GDM1 (cell line): Measurements from ENCODE around the gene ACTL8.

Source experiments
- DNase-seq: peaks from one replicate; lab custom pipeline; 2025; lab: John Stamatoyannopoulos, UW

Gene ACTL8

DNA sequence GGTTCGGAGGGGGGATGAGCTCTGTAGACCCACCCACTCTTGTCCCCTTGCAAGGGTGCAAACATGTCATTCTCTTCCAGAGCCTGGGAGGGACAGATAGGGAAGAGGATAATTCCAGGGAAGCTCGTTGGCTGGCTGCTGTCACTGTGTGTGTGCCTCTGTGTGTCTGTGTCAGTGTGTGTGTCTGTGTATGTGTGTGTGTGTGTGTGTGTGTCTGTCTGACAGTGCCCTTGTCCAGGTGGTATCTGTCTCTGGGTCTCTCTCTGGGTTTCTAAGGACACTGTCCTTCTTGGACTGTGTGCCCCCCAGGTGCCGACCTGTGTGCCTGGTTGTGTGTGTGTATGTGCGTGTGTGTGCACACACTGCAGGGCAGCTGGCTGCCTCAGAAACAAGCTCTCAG lies 90.5 kb downstream of the ACTL8 start:
- no peak for DNase-seq

DNA sequence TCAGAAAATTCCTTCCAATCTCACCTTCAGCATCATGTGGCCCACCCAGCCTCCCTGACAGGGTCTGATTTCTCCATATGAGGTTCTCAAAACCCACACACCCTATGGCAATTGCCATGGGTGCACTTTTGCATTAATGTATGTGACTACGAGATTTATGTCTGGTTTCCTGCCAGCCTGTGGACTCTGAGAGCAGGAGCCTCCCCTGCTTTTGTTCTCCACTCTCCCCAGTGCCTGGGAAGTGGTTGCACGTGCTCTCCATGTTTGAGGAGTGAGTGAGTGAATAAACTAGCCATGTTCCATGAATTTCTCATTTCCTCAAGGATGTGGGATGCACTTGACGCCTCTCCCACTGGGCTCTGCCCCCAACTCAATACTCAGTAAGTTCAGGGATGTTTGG lies 91.2 kb downstream of the ACTL8 start:
- DNase-seq, result no peak

DNA sequence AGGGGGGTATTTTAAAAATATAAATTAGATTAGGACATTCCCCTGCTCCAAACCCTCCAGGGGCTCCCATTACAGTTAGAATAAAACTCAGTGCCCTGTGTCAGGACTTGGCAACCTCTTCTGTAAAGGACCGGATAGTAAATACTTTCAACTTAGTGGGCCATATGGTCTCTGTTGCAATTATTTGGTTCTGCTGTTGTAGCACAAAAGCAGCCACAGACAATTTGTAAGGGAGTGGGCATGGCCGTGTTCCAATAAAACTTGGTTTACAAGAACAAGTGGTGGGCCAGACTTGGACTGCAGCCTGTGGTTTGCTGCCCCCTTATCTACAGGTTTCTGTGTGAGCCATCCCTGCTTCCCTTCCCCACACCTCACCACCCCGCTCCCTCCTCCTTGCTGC lies 92.0 kb downstream of the ACTL8 start:
- no peak for DNase-seq

DNA sequence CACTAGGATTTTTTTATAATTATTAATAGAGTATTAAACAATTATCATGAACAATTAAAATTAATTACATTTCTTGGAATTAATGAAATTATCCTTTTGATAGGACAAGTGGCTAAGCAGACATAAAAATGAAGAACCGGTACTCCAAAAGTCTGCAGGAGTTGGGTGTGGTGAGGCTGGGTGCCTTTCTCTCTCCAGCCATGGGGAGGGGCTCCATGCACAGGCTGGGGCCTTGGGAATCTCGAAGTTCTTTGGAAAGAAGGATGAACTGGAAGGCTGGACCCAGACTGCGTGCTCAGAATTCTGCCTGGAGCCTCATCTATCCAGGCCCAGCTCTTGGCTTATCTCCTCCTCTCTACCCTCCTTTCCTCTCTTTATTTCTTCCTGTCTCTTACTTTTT lies 94.1 kb downstream of the ACTL8 start:
- DNase-seq, result no peak

DNA sequence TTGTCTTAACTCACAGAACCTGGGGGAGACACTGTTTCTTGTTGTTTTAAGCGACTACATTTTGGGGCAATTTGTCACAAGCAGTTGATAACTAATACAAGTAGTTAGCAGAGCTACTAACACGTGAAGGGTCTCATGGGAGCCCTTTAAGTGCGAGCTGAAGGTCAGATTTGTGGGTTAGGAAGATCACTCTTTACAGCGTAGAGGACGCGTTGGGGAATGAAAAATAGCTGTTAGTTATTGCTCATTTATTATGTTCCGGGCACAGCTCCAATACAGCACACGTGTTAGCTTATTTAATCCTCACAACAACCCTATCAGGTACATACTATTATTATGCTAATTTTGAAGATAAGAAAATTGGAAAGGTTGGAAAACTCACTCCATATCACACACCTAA lies 95.9 kb downstream of the ACTL8 start:
- no peak for DNase-seq

DNA sequence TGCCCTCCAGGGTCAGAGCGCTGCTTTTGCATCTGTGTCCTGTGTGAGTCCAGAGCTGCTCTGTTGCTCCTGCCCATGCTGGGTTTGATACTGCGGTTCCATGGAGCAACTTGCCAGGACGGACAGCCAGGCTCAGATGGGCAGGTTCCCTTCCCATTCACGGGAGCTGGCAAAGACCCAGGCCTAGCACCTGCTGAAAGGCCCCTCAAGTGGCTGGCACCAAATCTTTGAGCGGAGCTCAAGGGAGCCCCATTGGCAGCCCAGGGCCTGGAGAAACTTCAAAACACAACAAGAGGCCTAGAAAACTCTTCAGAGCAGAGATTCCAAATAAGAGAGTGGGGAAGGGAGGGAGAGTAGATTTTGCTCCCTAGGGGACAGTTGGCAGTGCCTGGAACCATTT lies 97.2 kb downstream of the ACTL8 start:
- DNase-seq, result no peak

DNA sequence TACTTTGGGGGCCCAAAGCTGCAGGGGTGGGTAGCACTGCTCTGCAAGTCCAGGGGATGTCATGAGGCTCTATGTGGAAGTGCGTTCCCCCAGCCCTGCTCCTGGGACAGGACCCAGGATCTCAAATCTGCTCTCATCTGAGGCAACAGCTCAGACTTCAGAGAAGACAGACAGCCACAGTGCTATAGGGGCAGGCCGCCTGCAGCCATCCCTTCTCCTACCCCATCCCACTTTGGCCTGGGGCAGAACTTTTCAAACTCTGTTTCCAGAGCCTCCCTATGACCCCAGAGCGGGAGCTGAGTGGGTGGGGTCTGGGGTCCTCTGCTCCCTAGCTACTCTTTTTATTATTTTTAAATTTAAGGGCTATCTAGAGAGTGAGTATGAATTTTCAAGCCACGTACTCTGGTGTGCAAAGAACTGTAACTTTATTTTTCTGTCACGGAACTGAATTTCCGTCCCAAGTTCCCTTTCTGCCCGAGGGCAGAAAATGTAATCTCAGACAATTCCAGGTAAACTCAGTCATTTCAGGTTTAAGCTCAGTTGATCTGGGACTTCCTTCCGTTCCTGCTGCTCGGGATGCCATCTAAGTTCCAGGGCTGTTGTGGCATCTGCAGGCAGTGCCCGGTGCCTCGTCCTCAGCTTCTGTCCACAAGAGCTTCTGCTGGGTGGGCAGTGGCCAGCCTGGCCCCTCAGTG lies 98.3 kb downstream of the ACTL8 start:
- DNase-seq, result no peak

DNA sequence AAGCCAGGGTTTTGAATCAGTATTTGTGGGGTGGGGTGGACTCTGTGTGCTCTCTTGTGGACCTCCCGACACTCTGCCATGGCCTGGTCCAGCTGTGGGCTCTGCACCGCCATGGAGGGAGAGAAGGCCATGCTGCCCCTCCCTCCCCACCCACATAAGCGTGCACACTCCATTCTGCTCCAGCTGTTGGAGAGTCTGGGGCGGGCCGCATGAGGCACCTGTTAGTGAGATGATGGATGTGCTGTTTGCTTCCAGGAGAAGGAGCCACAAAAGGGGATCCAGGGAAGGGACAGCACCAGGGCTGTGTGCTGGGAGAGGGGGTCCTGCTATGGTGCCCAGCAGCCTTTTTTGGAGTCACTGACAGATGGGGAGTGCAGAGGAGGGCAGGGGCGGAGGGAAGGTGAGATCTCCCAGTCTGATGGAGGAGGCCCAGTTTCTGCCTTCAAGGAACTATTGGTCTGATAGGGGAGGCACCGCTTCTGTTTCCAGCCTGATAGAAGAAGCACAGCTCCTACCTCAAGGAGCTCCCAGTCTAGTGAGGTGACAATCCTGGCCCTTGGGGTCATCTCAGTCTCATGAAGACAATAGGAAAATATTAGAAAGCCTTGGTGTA lies 101.5 kb downstream of the ACTL8 start:
- DNase-seq, result no peak

DNA sequence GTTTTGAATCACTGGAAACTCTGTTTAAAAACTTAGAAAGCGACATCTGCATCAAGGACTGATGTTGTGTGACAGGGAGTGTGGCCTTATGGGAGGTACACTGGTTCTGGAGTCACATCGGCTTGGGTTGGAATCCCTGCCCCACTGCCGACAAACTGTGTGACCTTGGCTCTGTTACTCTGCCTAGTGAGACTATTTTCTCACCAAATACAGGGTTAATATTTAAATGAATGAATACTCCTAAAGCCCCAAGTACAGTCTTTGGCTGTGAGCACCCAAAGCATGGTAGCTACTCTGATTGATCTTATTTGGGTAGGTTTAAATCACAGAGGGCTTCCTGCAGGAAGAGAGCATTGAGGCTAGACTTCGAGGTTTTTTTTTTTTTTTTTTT lies 102.0 kb downstream of the ACTL8 start:
- no peak for DNase-seq

DNA sequence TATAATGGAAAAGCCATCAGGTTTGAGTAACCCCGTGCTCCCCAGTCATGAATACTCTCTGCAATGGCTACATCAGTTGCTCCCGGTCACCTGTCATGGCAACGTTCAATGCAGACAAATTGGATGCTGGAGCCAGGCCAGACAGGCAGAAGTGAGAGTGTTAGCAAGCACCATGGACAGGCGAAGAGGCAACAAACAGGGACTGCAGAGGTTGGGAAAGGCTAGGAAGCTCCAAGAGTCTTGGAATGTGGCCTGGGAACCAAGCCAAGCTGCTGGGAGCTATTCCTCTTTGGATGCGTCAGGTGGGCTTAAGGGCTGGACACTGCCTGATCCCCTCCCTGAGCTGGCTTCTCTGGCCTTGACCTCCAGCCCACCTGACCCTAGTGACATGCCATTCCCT lies 102.9 kb downstream of the ACTL8 start:
- DNase-seq, result no peak

DNA sequence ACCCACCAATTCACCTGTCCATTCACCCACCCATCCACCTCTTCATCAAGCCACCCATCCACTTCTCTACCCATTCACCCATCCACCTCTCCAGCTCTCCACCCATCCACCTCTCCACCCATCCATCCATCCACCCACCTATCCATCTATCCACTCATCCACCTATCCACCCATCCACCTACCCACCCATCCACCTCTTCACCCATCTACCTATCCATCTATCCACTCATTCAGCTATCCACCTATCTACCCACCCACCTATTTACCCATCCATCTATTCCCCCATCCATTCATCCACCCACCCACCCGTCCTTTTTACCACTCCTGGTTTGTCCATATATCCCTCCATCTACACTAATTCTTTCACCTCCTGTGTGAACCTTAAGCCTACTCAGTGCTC lies 105.7 kb downstream of the ACTL8 start:
- DNase-seq, result no peak

DNA sequence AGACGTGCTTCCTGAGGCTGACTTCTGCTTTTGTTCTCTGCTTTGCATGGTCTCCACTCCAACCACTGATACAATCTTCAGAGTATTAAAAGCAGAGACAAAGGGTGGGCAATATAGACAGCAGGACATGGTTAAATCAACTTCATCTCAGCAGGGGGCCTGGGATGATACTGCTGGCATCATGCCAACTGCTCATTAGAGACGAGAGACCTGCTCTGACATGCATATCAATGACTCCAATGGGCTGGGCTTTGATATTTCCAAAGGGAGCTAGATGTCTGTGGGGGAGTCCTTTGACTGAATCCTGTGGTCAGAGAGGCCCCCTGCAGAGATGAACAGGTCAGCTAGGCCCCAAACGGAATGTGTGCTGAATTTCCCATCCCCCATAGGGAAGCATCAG lies 106.6 kb downstream of the ACTL8 start:
- no peak for DNase-seq

DNA sequence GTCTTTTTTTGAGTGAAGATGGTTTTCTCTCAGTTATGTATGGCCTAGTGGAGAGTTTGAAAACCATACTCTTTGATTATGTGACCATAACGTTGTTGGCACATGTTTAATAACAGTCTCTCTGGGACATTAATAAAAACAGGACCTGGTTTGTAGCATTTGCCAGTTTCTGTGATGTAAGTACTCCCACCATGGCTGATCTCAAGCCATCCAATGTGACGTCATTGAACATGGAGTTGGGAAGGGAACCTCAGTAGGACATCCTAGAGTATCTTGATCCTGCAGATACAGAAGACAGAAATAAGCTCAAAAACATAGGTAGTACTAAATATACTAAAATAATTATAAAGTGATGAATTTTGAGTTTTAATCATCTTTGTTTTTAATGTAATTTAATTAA lies 107.0 kb downstream of the ACTL8 start:
- DNase-seq, result no peak

DNA sequence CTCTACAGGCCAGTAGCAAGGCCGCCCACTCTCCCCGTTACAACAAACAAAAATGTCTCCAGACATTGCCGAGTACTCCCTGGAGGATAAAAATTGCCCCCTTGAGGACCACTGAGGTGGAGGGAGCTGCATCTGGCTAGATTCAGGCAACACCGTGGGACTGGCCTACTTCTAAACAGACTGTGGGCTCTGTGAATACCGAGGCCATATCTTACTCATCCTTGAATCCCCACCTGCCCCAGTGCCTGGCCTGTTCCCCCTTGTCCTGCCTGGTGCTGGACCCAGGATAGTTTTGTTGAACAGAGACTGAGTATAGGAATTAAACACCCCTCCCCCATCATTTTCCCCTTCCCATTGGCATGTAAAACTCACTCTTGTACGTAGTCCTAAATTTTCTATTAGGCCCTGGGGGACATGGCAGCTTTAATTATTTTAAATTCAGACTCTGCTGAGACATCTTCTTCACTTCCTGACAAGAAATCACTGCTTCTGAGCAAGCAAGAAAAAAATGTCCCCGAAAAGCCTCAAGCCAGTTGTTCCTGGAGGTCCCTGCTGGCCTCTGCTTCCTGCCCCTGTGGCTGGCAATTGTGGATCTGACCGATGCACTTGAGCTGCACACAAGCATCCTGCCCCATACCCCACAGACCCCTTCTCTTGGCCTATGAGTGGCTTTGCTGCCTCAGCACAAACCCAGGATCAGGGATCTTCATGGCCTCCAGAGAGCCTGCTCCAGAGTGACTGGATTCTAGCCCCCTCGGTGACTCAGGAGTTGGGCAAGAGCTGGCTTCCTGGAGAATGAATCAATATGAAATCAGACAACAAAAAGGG lies 111.0 kb downstream of the ACTL8 start:
- no peak for DNase-seq

DNA sequence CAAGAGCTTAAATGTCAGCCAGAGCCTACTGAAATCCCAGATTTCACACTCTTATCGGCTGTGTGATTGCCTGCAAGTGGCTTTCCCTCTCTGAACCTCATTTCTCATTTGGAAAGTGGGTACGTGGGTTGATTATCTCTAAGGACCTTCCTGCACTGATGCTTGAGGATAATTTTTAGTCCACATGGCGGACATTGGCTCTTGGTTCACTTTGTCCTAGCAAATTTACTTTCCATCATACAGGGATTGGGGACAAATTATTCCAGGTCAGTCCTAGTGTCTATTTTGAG lies 111.6 kb downstream of the ACTL8 start:
- DNase-seq, result no peak

DNA sequence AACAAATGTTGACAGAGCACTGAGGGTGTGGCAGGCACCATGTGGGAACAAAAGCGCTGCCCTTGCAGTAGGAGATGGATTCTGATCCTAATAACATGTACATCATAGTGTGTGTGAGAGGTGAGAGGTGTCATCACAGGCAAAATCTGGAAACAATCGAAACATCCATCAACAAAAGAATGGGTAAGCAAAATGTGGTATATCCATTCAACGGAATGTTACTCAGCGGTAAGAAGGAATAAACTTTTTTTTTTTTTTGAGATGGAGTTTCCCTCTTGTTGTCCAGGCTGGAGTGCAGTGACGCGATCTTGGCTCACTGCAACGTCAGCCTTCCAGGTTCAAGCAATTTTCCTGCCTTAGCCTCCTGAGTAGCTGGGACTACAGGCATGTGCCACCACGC lies 112.3 kb downstream of the ACTL8 start:
- DNase-seq, result no peak

DNA sequence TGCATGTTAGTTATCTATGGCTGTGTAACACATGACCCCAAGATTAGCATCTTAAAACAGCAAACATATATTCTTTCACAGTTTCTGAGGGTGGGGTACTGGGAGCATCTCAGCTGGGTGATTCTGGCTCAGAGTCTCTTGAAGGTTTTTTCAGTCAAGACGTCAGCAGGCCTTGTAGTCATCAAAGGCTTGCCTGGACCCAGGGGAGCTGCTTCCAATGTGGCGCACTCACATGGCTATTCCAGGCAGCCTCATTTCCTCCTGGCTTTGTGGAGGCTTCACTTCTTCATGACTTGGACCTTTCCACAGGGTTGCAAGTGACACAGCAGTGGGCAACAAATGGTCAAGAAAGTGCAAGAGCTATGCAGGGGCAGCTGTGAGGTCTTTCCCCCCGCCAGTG lies 114.7 kb downstream of the ACTL8 start:
- no peak for DNase-seq

DNA sequence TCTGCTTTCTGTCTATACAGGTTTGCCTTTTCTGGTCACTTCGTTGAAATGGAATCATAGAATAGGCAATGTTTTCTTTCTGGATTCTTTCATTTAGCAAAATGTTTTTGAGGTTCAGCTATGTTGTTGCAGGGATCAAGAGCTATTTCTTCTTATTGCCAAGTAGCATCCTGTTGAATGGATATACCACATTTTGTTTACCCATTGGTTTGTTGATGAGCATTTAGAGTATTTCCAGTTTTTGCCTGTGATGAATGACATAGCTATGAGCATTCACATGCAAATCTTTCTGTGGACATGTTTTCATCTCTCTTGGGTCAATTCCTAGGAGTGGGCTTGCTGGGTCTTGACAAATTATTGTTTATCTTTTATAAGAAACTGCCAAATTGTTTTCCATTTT lies 115.5 kb downstream of the ACTL8 start:
- DNase-seq, result no peak

DNA sequence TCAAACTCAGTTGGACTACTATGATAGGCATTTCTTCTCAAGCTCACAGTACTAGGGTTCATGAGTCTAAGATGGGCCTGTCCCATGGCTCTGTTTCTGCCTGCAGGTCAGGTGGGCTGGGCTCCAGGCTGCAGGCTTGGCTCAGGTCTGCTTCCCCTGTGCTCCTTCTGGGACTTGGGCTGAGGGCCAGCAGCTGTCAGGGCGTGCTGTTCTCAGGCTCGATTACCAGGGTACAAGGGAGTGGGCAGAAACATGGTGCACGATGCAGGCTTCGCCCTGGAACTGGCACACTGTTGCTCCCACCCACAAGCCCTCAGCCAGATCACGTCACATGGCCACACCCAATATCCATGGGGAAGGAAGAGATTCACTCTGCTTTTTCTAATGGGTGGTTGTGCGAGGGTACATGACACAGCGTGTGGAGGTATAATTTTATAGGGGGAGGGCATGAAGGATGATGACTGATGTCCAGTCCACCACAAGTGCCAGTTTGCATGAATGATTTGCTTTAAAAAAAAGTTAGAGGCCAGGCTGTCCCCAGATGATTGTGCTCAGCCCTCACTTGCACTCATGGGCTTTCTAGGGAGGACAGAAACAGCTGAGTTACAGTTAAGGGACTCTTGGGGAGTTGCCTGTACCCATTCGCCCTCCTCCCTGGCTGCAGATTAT lies 118.0 kb downstream of the ACTL8 start:
- DNase-seq, result no peak

DNA sequence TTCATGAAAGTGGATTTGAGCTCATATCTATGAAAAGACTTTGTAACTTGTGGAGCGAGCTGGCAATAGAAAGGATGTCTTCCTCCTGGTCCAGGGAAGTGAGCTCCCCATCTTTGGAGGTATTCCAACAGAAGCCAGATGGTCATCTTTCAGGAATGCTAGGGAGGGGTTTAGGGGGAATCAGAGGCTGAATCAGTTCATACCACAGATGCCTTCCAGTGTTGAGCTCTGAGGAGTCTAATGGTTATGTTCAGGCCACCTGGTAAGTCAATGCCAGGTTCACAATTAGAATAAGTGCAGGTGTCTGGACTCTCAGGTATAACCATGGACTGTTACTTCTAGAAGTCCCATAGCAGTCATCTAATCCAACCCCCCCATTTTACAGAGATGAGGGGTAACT lies 119.1 kb downstream of the ACTL8 start:
- DNase-seq, result no peak

DNA sequence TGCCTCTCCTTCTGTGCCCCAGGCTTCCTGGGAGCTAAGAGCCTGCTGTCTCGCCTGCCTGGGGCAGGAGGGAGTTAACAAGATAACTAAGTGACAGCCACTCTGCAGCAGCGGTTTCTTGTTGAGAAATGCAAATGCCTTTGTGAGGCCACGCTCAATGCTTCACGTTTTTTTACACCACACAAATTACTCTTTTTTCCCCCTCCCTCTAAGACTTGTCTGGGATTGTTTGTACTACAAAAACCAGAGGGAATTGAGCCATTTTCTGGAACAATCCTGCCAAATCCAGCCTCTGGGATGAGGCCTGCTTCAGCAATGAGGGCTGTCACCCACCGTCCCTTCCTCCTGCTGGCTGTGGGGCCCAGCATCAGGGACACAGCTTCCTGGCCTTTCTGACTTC lies 119.6 kb downstream of the ACTL8 start:
- no peak for DNase-seq

DNA sequence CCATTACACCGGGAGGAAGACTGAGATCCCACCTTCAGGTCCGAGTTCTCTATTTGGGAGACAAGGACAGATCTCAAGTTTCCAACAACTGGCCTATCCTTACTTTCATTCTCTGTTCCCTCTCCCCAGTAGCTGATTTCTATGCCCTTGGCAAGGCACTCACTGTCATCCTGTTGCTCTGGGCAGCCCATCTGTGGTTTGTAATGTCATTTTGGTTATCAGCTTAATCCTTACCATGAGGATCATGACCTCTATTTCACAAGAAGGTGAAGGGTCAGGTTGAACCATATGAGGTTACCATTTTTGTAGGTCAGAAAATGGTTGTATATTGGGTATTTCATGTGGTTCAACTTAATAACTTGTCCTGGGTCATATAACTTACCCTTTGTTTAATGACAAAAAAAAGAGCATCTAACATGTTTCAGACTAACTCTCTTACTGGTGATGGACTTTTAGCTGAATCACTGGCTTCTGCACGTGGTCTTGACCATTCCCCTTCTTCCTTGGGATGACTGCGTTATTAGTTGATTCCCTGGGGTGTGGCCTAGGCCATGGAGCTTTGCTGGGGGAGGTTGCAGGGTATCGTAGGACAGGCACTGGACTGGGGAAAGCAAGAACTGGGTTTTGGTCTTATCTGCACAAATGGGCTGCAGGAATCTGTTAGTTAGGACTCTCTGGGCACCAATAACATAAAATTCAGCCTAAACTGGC lies 120.2 kb downstream of the ACTL8 start:
- DNase-seq, result no peak
